ENCODE measurements around the gene LRMDA. TPM values are rescaled to one million over a fixed set of nuclear protein-coding genes. Genes with fewer than 3 reads are reported as not detected.

LRMDA gene
- total and polyA plus RNA-seq, 2 of the 8 experiments (the other 6 are each of a cell fraction or from before 2014, with no cell fraction given) = 0.86 to 2.8 TPM

GRCh38 chr10:75426880-75427279 lies 4.5 kb upstream of the LRMDA start:
- no peaks in the 10 kb centered on the region for H3K9me3 ChIP-seq (ENCODE audit: insufficient read depth in 2 of 2, low read depth in 1 of 2, low read length in 1 of 2)
- H2BK5ac ChIP-seq (ENCODE audit: low read depth, low read length) = no peak overlapping the region
- no peak overlapping the region for H3K4me3 ChIP-seq (ENCODE audit: extremely low read depth in 1 of 4, insufficient read depth in 2 of 4, low read depth in 3 of 4, low read length in 4 of 4)
- no peak overlapping the region for H3K9ac ChIP-seq (replicated peaks in 1 of 4; ENCODE audit: extremely low read depth in 1 of 4, low read depth in 3 of 4, low read length in 3 of 4)
- no peak overlapping the region for H3K23ac ChIP-seq (ENCODE audit: insufficient read length)
- no peak overlapping the region for H2BK15ac ChIP-seq (ENCODE audit: low read length)
- H4K20me1 ChIP-seq (replicated peaks in 1 of 2; ENCODE audit: control insufficient read depth in 1 of 2, insufficient read depth in 2 of 2, low read length in 2 of 2) = peaks cover 4 to 7% of the 10 kb centered on the region in 2 experiments
- no peak overlapping the region for H3K27ac ChIP-seq (ENCODE audit: low read depth, low read length)
- no peak overlapping the region for H4K8ac ChIP-seq (ENCODE audit: extremely low read depth, insufficient read depth, low read length)
- WGBS, 2 experiments (ENCODE audit: extremely low coverage in 1 of 2, insufficient coverage in 1 of 2, insufficient read length in 1 of 2, insufficient replicate concordance in 2 of 2, low coverage in 1 of 2, low lambda C conversion rate in 2 of 2, missing lambda C conversion rate in 1 of 2) = 100% methylated on average over 1 of the region's 1 CpG; no CpG with 5 or more reads in 1 of the 2 experiments
- H3K14ac ChIP-seq (ENCODE audit: insufficient read length) = no peak overlapping the region
- H3K23me2 ChIP-seq (ENCODE audit: low read depth, low read length) = peaks cover 4% of the 10 kb centered on the region; the same call in 1 of the 2 replicates
- DNase-seq (ENCODE audit: low read depth in 1 of 2, low spot score in 2 of 2) = no peak
- H3K79me2 ChIP-seq (ENCODE audit: control insufficient read depth in 1 of 2, insufficient read depth in 2 of 2, low read length in 2 of 2) = no peaks in the 10 kb centered on the region
- peaks cover 3 to 12% (median 7%) of the 10 kb centered on the region in 4 experiments for H3K4me1 ChIP-seq (replicated peaks in 1 of 4; ENCODE audit: control insufficient read depth in 3 of 4, insufficient read depth in 4 of 4, low read length in 3 of 4)
- no peak overlapping the region for H3K4ac ChIP-seq (replicated peaks; ENCODE audit: insufficient read length, low read depth, low read length)
- no peak for FAIRE-seq
- no peak overlapping the region for H2AFZ ChIP-seq (ENCODE audit: low read length)
- no peak overlapping the region for H4K91ac ChIP-seq (replicated peaks; ENCODE audit: insufficient read length, low read length)
- H3K18ac ChIP-seq (ENCODE audit: extremely low read depth, low read length) = no peak overlapping the region
- H2AK5ac ChIP-seq (ENCODE audit: low read depth, low read length) = no peak overlapping the region
- H2BK12ac ChIP-seq (ENCODE audit: low read depth, low read length) = no peak overlapping the region
- CTCF ChIA-PET (ENCODE audit: partially characterized antibody) = interaction anchor here (0.7 to 0.9 kb wide), 3 partner anchors 13 to 112 kb away, joined by 3 read pairs; no protein-coding TSS in a partner anchor
- no peak overlapping the region for H4K5ac ChIP-seq (ENCODE audit: insufficient read length, low read depth, low read length)
- H3K4me2 ChIP-seq (ENCODE audit: insufficient read depth in 1 of 2, low read depth in 2 of 2, low read length in 2 of 2) = no peak overlapping the region
- no peak overlapping the region for H2BK20ac ChIP-seq (ENCODE audit: low read length)
- POLR2A ChIA-PET (ENCODE audit: partially characterized antibody) = no interaction called here
- H2BK120ac ChIP-seq (replicated peaks; ENCODE audit: low read depth, low read length) = no peak overlapping the region
- no peaks in the 10 kb centered on the region for H3K79me1 ChIP-seq (ENCODE audit: low read depth, low read length)
- H3K36me3 ChIP-seq (ENCODE audit: control insufficient read depth in 2 of 4, insufficient read depth in 4 of 4, low read length in 3 of 4) = no peaks in the 10 kb centered on the region
- H3K27me3 ChIP-seq (replicated peaks in 1 of 4; ENCODE audit: control insufficient read depth in 3 of 4, extremely low read depth in 1 of 4, insufficient read depth in 3 of 4, low read length in 3 of 4) = peaks cover 33 to 69% (median 59%) of the 10 kb centered on the region in 4 experiments
- H3K56ac ChIP-seq (replicated peaks; ENCODE audit: insufficient read length, low read depth, low read length) = no peak overlapping the region
- TF ChIP-seq, protein P1, sequence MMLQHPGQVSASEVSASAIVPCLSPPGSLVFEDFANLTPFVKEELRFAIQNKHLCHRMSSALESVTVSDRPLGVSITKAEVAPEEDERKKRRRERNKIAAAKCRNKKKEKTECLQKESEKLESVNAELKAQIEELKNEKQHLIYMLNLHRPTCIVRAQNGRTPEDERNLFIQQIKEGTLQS (IDR thresholded peaks at IDR 0.05; ENCODE audit: insufficient read depth, low read depth, low read length) = no peak
- TF ChIP-seq, protein P2, sequence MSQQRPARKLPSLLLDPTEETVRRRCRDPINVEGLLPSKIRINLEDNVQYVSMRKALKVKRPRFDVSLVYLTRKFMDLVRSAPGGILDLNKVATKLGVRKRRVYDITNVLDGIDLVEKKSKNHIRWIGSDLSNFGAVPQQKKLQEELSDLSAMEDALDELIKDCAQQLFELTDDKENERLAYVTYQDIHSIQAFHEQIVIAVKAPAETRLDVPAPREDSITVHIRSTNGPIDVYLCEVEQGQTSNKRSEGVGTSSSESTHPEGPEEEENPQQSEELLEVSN (IDR thresholded peaks at IDR 0.05) = no peak
- TF ChIP-seq YY1 (IDR thresholded peaks at IDR 0.05; ENCODE audit: low read depth, low read length) (no peak), HDAC2 (IDR thresholded peaks at IDR 0.05; ENCODE audit: borderline replicate concordance in 1 of 2, low read depth in 2 of 2, low read length in 2 of 2) (no peak), CBX5 (IDR thresholded peaks at IDR 0.05; ENCODE audit: low read depth, low read length) (no peak), JUN (IDR thresholded peaks at IDR 0.05; ENCODE audit: low read depth, low read length) (no peak), NRF1 (IDR thresholded peaks at IDR 0.05; ENCODE audit: low read depth, low read length) (no peak), SP1 (IDR thresholded peaks at IDR 0.05; ENCODE audit: low read depth, low read length) (no peak), CTBP2 (IDR thresholded peaks at IDR 0.05; ENCODE audit: borderline replicate concordance, insufficient read depth, insufficient read length, low read length) (no peak), TCF12 (IDR thresholded peaks at IDR 0.05; ENCODE audit: low read depth, low read length) (no peak), CEBPB (IDR thresholded peaks at IDR 0.05; ENCODE audit: low read depth, low read length) (no peak), BACH1 (IDR thresholded peaks at IDR 0.05; ENCODE audit: low read length) (no peak), TBP (IDR thresholded peaks at IDR 0.05; ENCODE audit: low read depth, low read length) (no peak), TAF7 (optimal IDR thresholded peaks at IDR 0.05; ENCODE audit: borderline replicate concordance, low read depth, low read length) (no peak)
